NT2/D1 (cell line): ENCODE measurements around the gene AIF1L.

ENCODE experiments used
- YY1 ChIP-seq: IDR thresholded peaks from 2 replicates; pipeline ENCODE4 v1.6.1; 2011; ENCODE audit not compliant: insufficient read length, insufficient read depth
- ZNF274 ChIP-seq: IDR thresholded peaks from 2 replicates; pipeline ENCODE4 v1.6.1; 2011; ENCODE audit warnings: mild to moderate bottlenecking, low read depth, low read length

DNA sequence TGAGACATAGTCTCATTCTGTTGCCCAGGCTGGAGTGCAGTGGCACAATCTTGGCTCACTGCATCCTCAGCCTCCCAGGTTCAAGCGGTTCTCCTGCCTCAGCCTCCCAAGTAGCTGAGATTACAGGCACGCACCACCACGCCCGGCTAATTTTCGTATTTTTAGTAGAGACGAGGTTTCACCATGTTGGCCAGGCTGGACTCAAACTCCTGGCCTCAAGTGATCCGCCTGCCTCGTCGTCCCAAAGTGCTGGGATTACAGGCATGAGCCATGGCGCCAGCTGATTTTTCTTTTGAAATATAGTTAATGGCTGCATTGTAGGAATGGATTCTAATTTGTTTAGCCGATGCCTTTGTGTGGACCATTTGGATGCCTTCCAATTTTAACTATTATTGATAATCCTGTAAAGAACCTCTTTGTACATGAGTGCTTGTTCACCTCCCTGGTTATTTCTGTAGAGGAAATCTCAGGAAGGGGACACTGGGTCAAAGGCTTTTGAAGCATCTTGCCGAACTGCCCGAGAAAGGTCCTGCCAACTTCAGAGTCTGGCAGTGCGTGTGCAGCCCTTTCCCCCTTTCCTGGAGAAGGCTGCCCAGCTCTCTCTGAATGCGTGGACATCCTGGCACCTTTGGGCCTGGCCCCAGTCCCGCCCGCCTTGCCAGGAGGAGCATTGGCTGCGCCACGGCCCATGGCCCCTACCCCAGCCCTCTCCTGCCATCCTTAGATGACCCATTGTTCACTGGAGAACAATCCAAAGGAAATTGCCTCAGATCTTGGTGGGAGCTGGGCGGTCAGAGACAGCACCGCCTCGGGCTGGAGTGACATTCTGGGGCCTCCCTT is 20.2 kb downstream of the AIF1L start:
- TF ChIP-seq ZNF274 = no peak
- no peak for TF ChIP-seq YY1
